Gastrocnemius medialis (tissue), 4 donors: ENCODE results near the gene WDR77.

Experiments used
- POLR2A ChIP-seq, 2 donors: fragments of 450-650 bp; IDR thresholded peaks; one replicate each; pipeline ENCODE4 v1.6.1; 2017; ENCODE audit warnings: antibody characterized with exemption in 2 of 2, mild to moderate bottlenecking in 2 of 2, moderate library complexity in 2 of 2
- TF ChIP-seq, protein P1 (sequence below), 5 experiments: fragments of 450-650 bp in 3 of 5; fragments of 200-600 bp in 2 of 5; sonication (generic) in 2 of 5; IDR thresholded peaks in 4 of 5; conservative IDR thresholded peaks in 1 of 5; 1 replicate in 4 of 5; 2 replicates in 1 of 5; pipeline ENCODE4 v1.5.1; 2016 to 2019; ENCODE audit warnings: antibody characterized with exemption in 5 of 5, mild to moderate bottlenecking in 3 of 5, moderate library complexity in 3 of 5

DNA sequence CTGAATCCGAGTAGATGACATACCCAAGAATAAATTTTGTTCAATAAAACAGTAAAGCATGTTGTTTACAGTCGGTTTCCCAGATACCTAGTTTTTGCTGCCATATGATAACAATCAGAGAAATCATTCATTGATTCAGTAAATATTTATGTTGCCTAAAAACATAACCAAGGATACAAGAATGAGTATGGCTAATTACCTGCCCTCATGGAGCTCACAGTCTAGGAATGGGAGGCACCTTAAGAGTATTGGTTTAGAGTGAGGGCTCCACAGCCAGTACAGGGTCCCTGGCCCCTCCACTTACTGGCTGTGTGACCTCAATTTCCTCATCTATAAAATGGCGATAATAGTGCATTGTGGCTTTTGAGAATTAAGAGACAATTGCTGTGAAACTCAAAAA lies 1.1 kb upstream of the WDR77 start:
- TF ChIP-seq, protein P1, sequence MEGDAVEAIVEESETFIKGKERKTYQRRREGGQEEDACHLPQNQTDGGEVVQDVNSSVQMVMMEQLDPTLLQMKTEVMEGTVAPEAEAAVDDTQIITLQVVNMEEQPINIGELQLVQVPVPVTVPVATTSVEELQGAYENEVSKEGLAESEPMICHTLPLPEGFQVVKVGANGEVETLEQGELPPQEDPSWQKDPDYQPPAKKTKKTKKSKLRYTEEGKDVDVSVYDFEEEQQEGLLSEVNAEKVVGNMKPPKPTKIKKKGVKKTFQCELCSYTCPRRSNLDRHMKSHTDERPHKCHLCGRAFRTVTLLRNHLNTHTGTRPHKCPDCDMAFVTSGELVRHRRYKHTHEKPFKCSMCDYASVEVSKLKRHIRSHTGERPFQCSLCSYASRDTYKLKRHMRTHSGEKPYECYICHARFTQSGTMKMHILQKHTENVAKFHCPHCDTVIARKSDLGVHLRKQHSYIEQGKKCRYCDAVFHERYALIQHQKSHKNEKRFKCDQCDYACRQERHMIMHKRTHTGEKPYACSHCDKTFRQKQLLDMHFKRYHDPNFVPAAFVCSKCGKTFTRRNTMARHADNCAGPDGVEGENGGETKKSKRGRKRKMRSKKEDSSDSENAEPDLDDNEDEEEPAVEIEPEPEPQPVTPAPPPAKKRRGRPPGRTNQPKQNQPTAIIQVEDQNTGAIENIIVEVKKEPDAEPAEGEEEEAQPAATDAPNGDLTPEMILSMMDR (IDR thresholded peaks at IDR 0.05 in 4 of 5, conservative IDR thresholded peaks at IDR 0.05 in 1 of 5) = no peak
- TF ChIP-seq POLR2A (IDR thresholded peaks at IDR 0.05) = no peak
